ENCODE data around the gene P2RY11.
A peak's percentile ranks its signal among the peaks of the same experiment; 100 is the strongest.

Gene P2RY11

GRCh38 chr19:10111405-10111811, at the start of gene P2RY11:
P2RY11 (plus strand) TSS chr19:10111693; CDS start chr19:10111722, 29 bp downstream.
- DNase-seq, result no peak

- no peak for DNase-seq
Observed at GRCh38 chr19:10061717-10062310, 49.7 kb upstream of the P2RY11 start.

- DNase-seq, result no peak
Observed at GRCh38 chr19:10068205-10068604, 43.3 kb upstream of the P2RY11 start.

GRCh38 chr19:10069046-10069445, 42.4 kb upstream of the P2RY11 start:
- no peak for DNase-seq

- DNase-seq, result no peak
Observed at GRCh38 chr19:10070730-10071446, 40.6 kb upstream of the P2RY11 start.

GRCh38 chr19:10074153-10074552, 37.3 kb upstream of the P2RY11 start:
- no peak for DNase-seq

- no peak for DNase-seq
Observed at GRCh38 chr19:10076535-10076934, 35.0 kb upstream of the P2RY11 start.

- DNase-seq, result no peak
Observed at GRCh38 chr19:10078329-10078728, 33.2 kb upstream of the P2RY11 start.

- DNase-seq, result no peak
Observed at GRCh38 chr19:10079031-10079453, 32.5 kb upstream of the P2RY11 start.

- DNase-seq, result no peak
Observed at GRCh38 chr19:10083911-10084310, 27.6 kb upstream of the P2RY11 start.

GRCh38 chr19:10084803-10085202, 26.7 kb upstream of the P2RY11 start:
- DNase-seq, result no peak

GRCh38 chr19:10085641-10086590, 25.6 kb upstream of the P2RY11 start, which contains the start of gene SHFL:
SHFL (plus strand) TSS chr19:10086317; CDS start chr19:10086428, 111 bp downstream.
- DNase-seq, result peak; percentile 43 to 85 (median 60)

GRCh38 chr19:10086591-10087192, 24.8 kb upstream of the P2RY11 start:
- DNase-seq, result peak in 1 of 4 experiments; percentile 31

- no peak for DNase-seq
Observed at GRCh38 chr19:10087296-10088061, 24.0 kb upstream of the P2RY11 start.

- DNase-seq, result no peak
Observed at GRCh38 chr19:10088949-10089554, 22.4 kb upstream of the P2RY11 start.

- no peak for DNase-seq
Observed at GRCh38 chr19:10089801-10090375, 21.6 kb upstream of the P2RY11 start.

- DNase-seq, result no peak
Observed at GRCh38 chr19:10091370-10091687, 20.2 kb upstream of the P2RY11 start.

- no peak for DNase-seq
Observed at GRCh38 chr19:10091895-10092641, 19.4 kb upstream of the P2RY11 start.

- DNase-seq, result no peak
Observed at GRCh38 chr19:10092648-10093294, 18.7 kb upstream of the P2RY11 start.
